ENCODE results near the gene TRIM10.

Gene TRIM10, protein sequence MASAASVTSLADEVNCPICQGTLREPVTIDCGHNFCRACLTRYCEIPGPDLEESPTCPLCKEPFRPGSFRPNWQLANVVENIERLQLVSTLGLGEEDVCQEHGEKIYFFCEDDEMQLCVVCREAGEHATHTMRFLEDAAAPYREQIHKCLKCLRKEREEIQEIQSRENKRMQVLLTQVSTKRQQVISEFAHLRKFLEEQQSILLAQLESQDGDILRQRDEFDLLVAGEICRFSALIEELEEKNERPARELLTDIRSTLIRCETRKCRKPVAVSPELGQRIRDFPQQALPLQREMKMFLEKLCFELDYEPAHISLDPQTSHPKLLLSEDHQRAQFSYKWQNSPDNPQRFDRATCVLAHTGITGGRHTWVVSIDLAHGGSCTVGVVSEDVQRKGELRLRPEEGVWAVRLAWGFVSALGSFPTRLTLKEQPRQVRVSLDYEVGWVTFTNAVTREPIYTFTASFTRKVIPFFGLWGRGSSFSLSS

GRCh38 chr6:30160785-30161531 is at the start of gene TRIM10:
Gene TRIM10 (minus strand): TSS chr6:30161211. CDS start chr6:30160858, 353 bp downstream.
- DNase-seq (ENCODE audit: extremely low read depth, low read depth) = no peak
- TF ChIP-seq, protein P1, sequence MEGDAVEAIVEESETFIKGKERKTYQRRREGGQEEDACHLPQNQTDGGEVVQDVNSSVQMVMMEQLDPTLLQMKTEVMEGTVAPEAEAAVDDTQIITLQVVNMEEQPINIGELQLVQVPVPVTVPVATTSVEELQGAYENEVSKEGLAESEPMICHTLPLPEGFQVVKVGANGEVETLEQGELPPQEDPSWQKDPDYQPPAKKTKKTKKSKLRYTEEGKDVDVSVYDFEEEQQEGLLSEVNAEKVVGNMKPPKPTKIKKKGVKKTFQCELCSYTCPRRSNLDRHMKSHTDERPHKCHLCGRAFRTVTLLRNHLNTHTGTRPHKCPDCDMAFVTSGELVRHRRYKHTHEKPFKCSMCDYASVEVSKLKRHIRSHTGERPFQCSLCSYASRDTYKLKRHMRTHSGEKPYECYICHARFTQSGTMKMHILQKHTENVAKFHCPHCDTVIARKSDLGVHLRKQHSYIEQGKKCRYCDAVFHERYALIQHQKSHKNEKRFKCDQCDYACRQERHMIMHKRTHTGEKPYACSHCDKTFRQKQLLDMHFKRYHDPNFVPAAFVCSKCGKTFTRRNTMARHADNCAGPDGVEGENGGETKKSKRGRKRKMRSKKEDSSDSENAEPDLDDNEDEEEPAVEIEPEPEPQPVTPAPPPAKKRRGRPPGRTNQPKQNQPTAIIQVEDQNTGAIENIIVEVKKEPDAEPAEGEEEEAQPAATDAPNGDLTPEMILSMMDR (IDR thresholded peaks at IDR 0.05; ENCODE audit: low read depth, low read length) = no peak

DNA sequence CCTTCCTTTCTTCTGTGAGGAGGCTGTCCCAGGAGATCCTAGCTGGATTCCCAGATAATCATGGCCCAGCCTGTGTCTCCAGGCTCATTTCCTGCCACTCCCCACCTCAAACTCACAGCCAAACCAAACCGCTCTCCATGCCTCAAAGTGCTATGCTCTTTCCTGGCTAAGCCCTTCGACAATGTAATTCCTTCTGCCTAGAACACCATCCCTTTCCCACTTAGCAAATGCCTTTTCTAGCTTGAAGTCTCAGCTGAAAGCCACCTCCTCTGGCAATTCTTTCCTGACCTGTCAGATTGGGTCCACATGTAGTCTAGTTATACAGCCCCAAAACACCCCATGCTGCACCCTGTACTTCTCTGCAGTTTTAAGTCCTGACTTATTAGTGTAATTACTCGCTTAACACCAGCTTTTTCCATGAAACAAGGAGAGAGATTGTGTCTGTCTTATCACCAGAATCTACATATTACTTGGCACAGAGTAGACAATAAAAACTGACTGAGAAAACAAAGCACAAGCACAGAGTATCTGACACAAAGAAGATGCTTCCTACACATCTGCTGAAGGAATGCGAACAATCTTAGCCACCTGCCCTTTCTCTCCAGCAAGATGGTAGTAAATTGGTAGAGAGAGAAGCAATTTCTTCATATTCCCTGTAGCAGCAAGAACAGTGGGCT is 46.7 kb upstream of the TRIM10 start:
- DNase-seq (ENCODE audit: extremely low read depth, low read depth) = no peak
- TF ChIP-seq, protein P1 (IDR thresholded peaks at IDR 0.05; ENCODE audit: low read depth, low read length) = no peak

- TF ChIP-seq, protein P1 (IDR thresholded peaks at IDR 0.05; ENCODE audit: low read depth, low read length) = no peak
- no peak for DNase-seq (ENCODE audit: extremely low read depth, low read depth)
Measured at GRCh38 chr6:30206799-30207618, 46.0 kb upstream of the TRIM10 start.

DNA sequence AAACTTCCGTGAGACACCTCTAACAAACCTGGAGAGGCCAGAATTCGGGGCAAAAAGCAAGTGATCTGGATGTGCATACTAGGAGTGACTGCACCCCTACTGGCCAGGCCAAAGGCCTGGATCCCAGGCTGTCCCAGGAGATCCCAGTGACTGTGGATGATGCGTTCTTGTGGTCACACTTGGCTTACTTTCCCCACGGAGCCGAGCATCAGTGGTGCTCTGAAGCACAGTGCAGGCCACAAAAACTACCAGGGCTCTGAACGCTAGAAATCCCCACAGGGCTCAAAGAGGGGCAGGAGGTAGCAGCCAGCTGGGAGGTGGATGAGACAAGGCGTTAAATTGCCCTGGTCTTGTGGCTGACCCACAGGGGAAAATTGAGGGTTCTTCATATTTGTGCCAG is 45.1 kb upstream of the TRIM10 start:
- no peak for DNase-seq (ENCODE audit: extremely low read depth, low read depth)
- TF ChIP-seq, protein P1 (IDR thresholded peaks at IDR 0.05; ENCODE audit: low read depth, low read length) = no peak

DNA sequence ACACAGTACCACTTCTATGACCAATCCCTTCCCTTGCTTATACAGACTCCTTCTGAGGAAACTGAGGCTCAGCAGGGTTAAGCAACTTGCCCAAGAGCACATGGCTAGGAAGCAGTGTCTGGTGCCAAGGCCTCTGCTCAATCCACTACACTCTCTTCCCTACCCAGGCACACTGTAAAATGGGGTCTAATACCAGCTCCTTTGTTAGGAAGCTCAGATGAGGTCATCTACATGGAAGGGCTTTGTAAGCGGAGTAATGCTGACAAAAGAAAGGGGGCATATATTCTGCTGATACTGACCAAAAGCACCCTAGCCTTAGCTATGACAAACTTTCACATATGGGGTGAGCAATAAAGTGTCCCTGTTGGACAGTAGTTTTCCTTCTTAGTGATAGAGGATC is 43.1 kb upstream of the TRIM10 start:
- TF ChIP-seq, protein P1 (IDR thresholded peaks at IDR 0.05; ENCODE audit: low read depth, low read length) = no peak

GRCh38 chr6:30202366-30202765 is 41.4 kb upstream of the TRIM10 start:
- TF ChIP-seq, protein P1 (IDR thresholded peaks at IDR 0.05; ENCODE audit: low read depth, low read length) = no peak
- DNase-seq (ENCODE audit: extremely low read depth, low read depth) = no peak

More for the DNA sequence above, 43.1 kb upstream of the TRIM10 start:
- no peak for DNase-seq (ENCODE audit: extremely low read depth, low read depth)

Measured in AG09319 (cell line).